GM06990 (cell line): ENCODE results near the gene IL22.

Experiments used
- DNase-seq: peaks from one replicate; pipeline ENCODE4 v3.0.0-alpha.2; 2011; ENCODE audit not compliant: insufficient read length; ENCODE audit errors: extremely low read depth
- H3K27me3 ChIP-seq: replicated peaks from 2 replicates; pipeline ENCODE4 v1.6.0; 2011; ENCODE audit warnings: low read length; ENCODE audit not compliant: control insufficient read depth, insufficient read depth
- H3K36me3 ChIP-seq: 2 replicates; pipeline ENCODE4 v1.5.1; 2011; ENCODE audit warnings: low read length; ENCODE audit not compliant: control insufficient read depth, insufficient read depth
- H3K4me3 ChIP-seq: replicated peaks from 2 replicates; pipeline ENCODE4 v1.5.1; 2011; ENCODE audit warnings: low read depth, mild to moderate bottlenecking, control low read depth, low read length
- CTCF ChIP-seq: IDR thresholded peaks from 2 replicates; pipeline ENCODE4 v1.5.1; 2011; ENCODE audit warnings: low read length, control low read depth, mild to moderate bottlenecking, inconsistent platforms; ENCODE audit not compliant: insufficient read depth, poor library complexity, severe bottlenecking

Gene IL22

GRCh38 chr12:68253504-68253903 is at the start of gene IL22:
Gene IL22 (minus strand): TSS chr12:68253604. CDS start chr12:68253448, 156 bp downstream.
- Histone ChIP-seq H3K36me3 (no peaks in the 10 kb centered on the region), H3K27me3 (no peaks in the 10 kb centered on the region), H3K4me3 (no peak within 1 kb of the TSS)
- no peak for TF ChIP-seq CTCF
- DNase-seq, result no peak

GRCh38 chr12:68297929-68298328 is 44.5 kb upstream of the IL22 start:
- TF ChIP-seq CTCF, result no peak
- no peaks in the 10 kb centered on the region for H3K27me3 ChIP-seq
- DNase-seq, result no peak
- peaks cover 2% of the 10 kb centered on the region; the same call in 1 of the 2 replicates for H3K36me3 ChIP-seq
- no peak overlapping the region for H3K4me3 ChIP-seq

GRCh38 chr12:68294251-68294650 is 40.8 kb upstream of the IL22 start:
- no peak overlapping the region for H3K4me3 ChIP-seq
- TF ChIP-seq CTCF, result no peak
- no peak for DNase-seq
- no peaks in the 10 kb centered on the region for H3K27me3 ChIP-seq
- H3K36me3 ChIP-seq, result peaks cover 2% of the 10 kb centered on the region; the same call in 1 of the 2 replicates

GRCh38 chr12:68293347-68293746 is 39.9 kb upstream of the IL22 start:
- H3K4me3 ChIP-seq, result no peak overlapping the region
- DNase-seq, result no peak
- no peak for TF ChIP-seq CTCF

GRCh38 chr12:68292151-68292943 is 38.9 kb upstream of the IL22 start:
- no peaks in the 10 kb centered on the region for H3K36me3 ChIP-seq
- H3K27me3 ChIP-seq, result no peaks in the 10 kb centered on the region
- TF ChIP-seq CTCF, result no peak
- no peak for DNase-seq
- H3K4me3 ChIP-seq, result no peak overlapping the region

More at GRCh38 chr12:68293347-68293746, 39.9 kb upstream of the IL22 start:
- H3K36me3 ChIP-seq, result no peaks in the 10 kb centered on the region; the same call in 1 of the 2 replicates
- no peaks in the 10 kb centered on the region for H3K27me3 ChIP-seq
